Panc1 (cell line): ENCODE results near the gene KCNB1. TPM values are rescaled to one million over a fixed set of nuclear protein-coding genes. Genes with fewer than 3 reads are reported as not detected.

ENCODE experiments used
- ATAC-seq: fragments of 200-7000 bp; cut with Tn5 transposase; 2 replicates; pipeline ENCODE4 v1.9.1; 2020; ENCODE audit warnings: mild to moderate bottlenecking, moderate library complexity
- BruUV-seq: library from RNA; stranded (reverse); fragments of 400-500 nt; replicated peaks from 2 replicates; lab custom pipeline; 2021; lab: Mats Ljungman, UMichigan
- CTCF ChIA-PET: fragments of 300-600 bp; sonication (Branson Sonifier 250); formaldehyde crosslinking; loops from one replicate; lab custom pipeline; 2022; ENCODE audit warnings: antibody characterized with exemption; lab: Charles Lee
- POLR2A ChIA-PET: fragments of 300-600 bp; sonication (Branson Sonifier 250); formaldehyde crosslinking; loops from one replicate; lab custom pipeline; 2022; ENCODE audit warnings: antibody characterized with exemption; lab: Charles Lee
- DNase-seq: peaks from one replicate; pipeline ENCODE4 v3.0.0-alpha.2; 2010; ENCODE audit warnings: low read depth, low spot score
- H3K27ac ChIP-seq: 2 replicates; pipeline ENCODE4 v1.5.1; 2011; ENCODE audit warnings: mild to moderate bottlenecking, low read length, inconsistent platforms
- H3K27me3 ChIP-seq: fragments of 200-500 bp; sonication (Bioruptor generic); 2 replicates; pipeline ENCODE4 v1.6.0; 2014; ENCODE audit warnings: low read length, inconsistent platforms; ENCODE audit not compliant: control insufficient read depth, insufficient read depth
- H3K36me3 ChIP-seq: fragments of 200-500 bp; sonication (Bioruptor generic); 2 replicates; pipeline ENCODE4 v1.5.1; 2014; ENCODE audit warnings: inconsistent platforms, mild to moderate bottlenecking, low read length, moderate library complexity; ENCODE audit not compliant: control insufficient read depth, insufficient read depth
- H3K4me1 ChIP-seq: 2 replicates; pipeline ENCODE4 v1.5.1; 2011; ENCODE audit warnings: inconsistent platforms, mild to moderate bottlenecking, low read length, moderate library complexity; ENCODE audit not compliant: control insufficient read depth, insufficient read depth
- H3K4me3 ChIP-seq, 2 experiments: 2 replicates each; pipeline ENCODE4 v1.5.1; 2011 to 2012; ENCODE audit warnings: low read depth in 2 of 2, low read length in 2 of 2, mild to moderate bottlenecking in 2 of 2, inconsistent platforms in 1 of 2, moderate library complexity in 1 of 2
- H3K9me3 ChIP-seq: fragments of 200-500 bp; sonication (Bioruptor generic); 2 replicates; pipeline ENCODE4 v1.5.1; 2014; ENCODE audit warnings: low read depth, mild to moderate bottlenecking, inconsistent platforms, low read length, moderate library complexity; ENCODE audit not compliant: control insufficient read depth, insufficient read depth
- POLR2AphosphoS5 ChIP-seq: IDR thresholded peaks from 2 replicates; pipeline ENCODE4 v1.6.1; 2012; ENCODE audit warnings: mild to moderate bottlenecking, low read depth, low read length, moderate library complexity
- SIN3A ChIP-seq: IDR thresholded peaks from 2 replicates; pipeline ENCODE4 v1.6.1; 2012; ENCODE audit warnings: low read depth, mild to moderate bottlenecking, low read length, moderate library complexity, borderline replicate concordance; ENCODE audit not compliant: insufficient read depth
- TCF7L2 ChIP-seq: IDR thresholded peaks from 2 replicates; pipeline ENCODE4 v1.6.1; 2011; ENCODE audit warnings: mild to moderate bottlenecking, low read depth, low read length, inconsistent platforms
- in situ Hi-C: cut with HindIII; loops from 2 replicates; pipeline ENCODE4 v1.10.0; 2016; ENCODE audit warnings: low sequenced_read_pairs, low pct_unique_long_range_greater_than_20kb
- intact Hi-C: fragments of 100-400 bp; cut with micrococcal nuclease; formaldehyde crosslinking; loops from one replicate; pipeline ENCODE4 v1.10.0; 2022; ENCODE audit not compliant: unreplicated experiment
- total RNA-seq: library from RNA; stranded (reverse); gene quantifications from one replicate; pipeline ENCODE4 v1.2.1, GENCODE V29; 2021; ENCODE audit not compliant: unreplicated experiment
- TF ChIP-seq, protein P1 (sequence below): fragments of 450-650 bp; IDR thresholded peaks from 2 replicates; pipeline ENCODE4 v1.5.1; 2017; ENCODE audit warnings: mild to moderate bottlenecking
- TF ChIP-seq, protein P2 (sequence below), 2 experiments: IDR thresholded peaks; 2 replicates each; pipeline ENCODE4 v1.6.1; 2011 to 2012; ENCODE audit warnings: low read depth in 2 of 2, control low read depth in 1 of 2, low read length in 1 of 2, mild to moderate bottlenecking in 1 of 2, moderate library complexity in 1 of 2; ENCODE audit not compliant: insufficient read depth in 1 of 2

Gene KCNB1
- total RNA-seq, 1 experiment from 2014 or later = 11.1 TPM

DNA sequence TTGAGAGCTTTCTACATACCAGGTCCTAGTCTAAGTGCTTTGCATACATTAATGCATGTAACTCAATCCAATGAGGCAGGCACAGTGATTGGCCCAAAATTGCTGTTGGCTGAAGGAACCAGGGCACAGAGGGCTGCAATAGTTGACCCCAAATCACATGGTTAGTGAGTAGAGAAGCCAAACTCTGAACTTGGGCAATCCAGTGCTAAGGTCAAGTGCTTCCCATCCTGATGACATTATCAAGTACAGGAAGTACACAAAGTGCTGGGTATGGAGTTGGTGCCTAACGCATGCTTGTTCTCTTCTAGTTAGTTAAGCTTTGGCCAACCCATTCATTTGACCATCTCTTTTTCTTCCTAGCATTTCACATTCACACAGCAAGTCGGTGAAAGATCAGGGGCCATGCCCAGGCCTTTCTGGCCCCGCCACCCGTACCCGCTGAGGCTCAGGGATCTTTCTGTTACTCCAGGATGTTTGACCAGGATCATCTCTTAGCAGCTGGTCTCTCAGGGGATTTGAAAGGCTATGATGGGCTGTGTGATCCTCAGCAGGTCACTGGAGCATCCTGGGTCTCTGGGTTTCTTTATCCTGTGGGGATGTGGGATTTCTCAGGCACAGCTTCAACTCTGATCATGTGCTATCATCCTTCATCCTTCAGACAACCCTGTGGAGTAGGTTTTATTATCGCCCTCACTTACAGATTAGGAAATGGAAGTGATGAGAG, 7.0 kb downstream of the KCNB1 start:
- ChIA-PET CTCF (interaction anchor here (1.1 kb wide), 1 partner anchor 9 kb away, joined by 3 read pairs; no protein-coding TSS in a partner anchor), POLR2A (no interaction called here)
- no peaks in the 10 kb centered on the region for H3K9me3 ChIP-seq
- DNase-seq = no peak
- no peak overlapping the region for H3K4me3 ChIP-seq
- peaks cover 8% of the 10 kb centered on the region; the same call in 1 of the 2 replicates for H3K4me1 ChIP-seq
- in situ Hi-C loops = no loop called here
- ATAC-seq = no peak
- TF ChIP-seq SIN3A (no peak), POLR2AphosphoS5 (no peak), TCF7L2 (no peak)
- TF ChIP-seq, protein P1, sequence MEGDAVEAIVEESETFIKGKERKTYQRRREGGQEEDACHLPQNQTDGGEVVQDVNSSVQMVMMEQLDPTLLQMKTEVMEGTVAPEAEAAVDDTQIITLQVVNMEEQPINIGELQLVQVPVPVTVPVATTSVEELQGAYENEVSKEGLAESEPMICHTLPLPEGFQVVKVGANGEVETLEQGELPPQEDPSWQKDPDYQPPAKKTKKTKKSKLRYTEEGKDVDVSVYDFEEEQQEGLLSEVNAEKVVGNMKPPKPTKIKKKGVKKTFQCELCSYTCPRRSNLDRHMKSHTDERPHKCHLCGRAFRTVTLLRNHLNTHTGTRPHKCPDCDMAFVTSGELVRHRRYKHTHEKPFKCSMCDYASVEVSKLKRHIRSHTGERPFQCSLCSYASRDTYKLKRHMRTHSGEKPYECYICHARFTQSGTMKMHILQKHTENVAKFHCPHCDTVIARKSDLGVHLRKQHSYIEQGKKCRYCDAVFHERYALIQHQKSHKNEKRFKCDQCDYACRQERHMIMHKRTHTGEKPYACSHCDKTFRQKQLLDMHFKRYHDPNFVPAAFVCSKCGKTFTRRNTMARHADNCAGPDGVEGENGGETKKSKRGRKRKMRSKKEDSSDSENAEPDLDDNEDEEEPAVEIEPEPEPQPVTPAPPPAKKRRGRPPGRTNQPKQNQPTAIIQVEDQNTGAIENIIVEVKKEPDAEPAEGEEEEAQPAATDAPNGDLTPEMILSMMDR = no peak
- TF ChIP-seq, protein P2, sequence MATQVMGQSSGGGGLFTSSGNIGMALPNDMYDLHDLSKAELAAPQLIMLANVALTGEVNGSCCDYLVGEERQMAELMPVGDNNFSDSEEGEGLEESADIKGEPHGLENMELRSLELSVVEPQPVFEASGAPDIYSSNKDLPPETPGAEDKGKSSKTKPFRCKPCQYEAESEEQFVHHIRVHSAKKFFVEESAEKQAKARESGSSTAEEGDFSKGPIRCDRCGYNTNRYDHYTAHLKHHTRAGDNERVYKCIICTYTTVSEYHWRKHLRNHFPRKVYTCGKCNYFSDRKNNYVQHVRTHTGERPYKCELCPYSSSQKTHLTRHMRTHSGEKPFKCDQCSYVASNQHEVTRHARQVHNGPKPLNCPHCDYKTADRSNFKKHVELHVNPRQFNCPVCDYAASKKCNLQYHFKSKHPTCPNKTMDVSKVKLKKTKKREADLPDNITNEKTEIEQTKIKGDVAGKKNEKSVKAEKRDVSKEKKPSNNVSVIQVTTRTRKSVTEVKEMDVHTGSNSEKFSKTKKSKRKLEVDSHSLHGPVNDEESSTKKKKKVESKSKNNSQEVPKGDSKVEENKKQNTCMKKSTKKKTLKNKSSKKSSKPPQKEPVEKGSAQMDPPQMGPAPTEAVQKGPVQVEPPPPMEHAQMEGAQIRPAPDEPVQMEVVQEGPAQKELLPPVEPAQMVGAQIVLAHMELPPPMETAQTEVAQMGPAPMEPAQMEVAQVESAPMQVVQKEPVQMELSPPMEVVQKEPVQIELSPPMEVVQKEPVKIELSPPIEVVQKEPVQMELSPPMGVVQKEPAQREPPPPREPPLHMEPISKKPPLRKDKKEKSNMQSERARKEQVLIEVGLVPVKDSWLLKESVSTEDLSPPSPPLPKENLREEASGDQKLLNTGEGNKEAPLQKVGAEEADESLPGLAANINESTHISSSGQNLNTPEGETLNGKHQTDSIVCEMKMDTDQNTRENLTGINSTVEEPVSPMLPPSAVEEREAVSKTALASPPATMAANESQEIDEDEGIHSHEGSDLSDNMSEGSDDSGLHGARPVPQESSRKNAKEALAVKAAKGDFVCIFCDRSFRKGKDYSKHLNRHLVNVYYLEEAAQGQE (IDR thresholded peaks at IDR 0.05; ENCODE audit: insufficient read depth in 1 of 2, low read depth in 2 of 2, low read length in 1 of 2) = no peak
- intact Hi-C loops = no loop called here
- no peaks in the 10 kb centered on the region for H3K27me3 ChIP-seq
- H3K27ac ChIP-seq = no peak overlapping the region
- BruUV-seq = no TSS peak
- H3K36me3 ChIP-seq = no peaks in the 10 kb centered on the region

DNA sequence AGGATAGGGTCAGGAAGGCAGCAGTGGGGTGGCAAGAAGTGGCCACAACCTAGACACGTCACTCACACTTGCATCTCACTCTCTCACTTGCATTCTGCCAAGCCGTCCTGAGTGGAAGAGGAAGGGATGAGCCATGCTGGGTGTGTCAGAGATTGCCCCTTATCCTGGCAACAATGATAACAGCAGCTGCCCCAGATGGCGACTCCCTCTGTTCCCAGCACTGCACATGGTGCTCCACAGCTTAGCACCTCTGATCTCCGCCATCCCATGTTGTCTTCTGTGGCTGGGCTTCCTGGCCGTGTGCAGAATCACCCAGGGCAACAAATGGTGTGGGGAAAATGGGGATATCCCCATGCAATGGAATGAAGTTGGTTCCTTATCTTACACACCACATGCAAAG, 11.1 kb downstream of the KCNB1 start:
- no TSS peak for BruUV-seq
- ChIA-PET CTCF (no interaction called here), POLR2A (no interaction called here)
- TF ChIP-seq, protein P1 = no peak
- TF ChIP-seq SIN3A (no peak), TCF7L2 (no peak), POLR2AphosphoS5 (no peak)
- TF ChIP-seq, protein P2 (IDR thresholded peaks at IDR 0.05; ENCODE audit: insufficient read depth in 1 of 2, low read depth in 2 of 2, low read length in 1 of 2) = no peak
- no peak for ATAC-seq
- Histone ChIP-seq H3K9me3 (no peaks in the 10 kb centered on the region), H3K36me3 (no peaks in the 10 kb centered on the region), H3K4me1 (no peaks in the 10 kb centered on the region), H3K27ac (no peak overlapping the region), H3K27me3 (no peaks in the 10 kb centered on the region), H3K4me3 (no peak overlapping the region)
- intact Hi-C loops (no loop called here), in situ Hi-C loops (no loop called here)
- no peak for DNase-seq
